ENCODE measurements around the gene ZPBP. TPM values are rescaled to one million over a fixed set of nuclear protein-coding genes. Genes with fewer than 3 reads are reported as not detected.
"Not testable (repeated sequence)": the region's sequence is repeated elsewhere in the genome, so short reads cannot be mapped to it uniquely, and the experiment has no call there.

ZPBP gene
- total and polyA plus RNA-seq, 2 donors (not counting 1 experiment from before 2014, with no cell fraction given): not detected

DNA sequence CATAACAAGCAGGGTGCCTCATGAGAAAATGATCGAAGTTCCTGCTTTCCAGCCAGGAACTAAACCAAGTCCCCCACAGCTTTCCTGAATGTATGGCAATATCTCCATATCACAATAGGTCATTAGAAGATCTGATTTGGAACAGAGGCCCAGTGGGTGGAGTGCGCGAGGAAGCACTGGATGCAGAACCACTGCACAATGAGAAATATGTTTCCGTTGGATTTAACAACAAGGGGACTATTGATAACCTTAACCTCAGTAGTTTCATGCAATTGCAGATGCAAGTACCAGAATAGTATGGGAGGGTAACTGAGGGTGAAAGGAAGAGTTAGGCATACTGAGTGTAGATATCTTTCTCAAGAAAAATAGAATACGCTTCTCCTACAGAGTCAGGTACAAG, 45.3 kb downstream of the ZPBP start:
- Histone ChIP-seq H3K79me2 (ENCODE audit: control insufficient read depth, insufficient read depth, low read length) (no peaks in the 10 kb centered on the region), H3K9ac (ENCODE audit: low read length) (no peak overlapping the region), H4K20me1 (ENCODE audit: control insufficient read depth, insufficient read depth, low read length, poor library complexity, severe bottlenecking) (no peaks in the 10 kb centered on the region), H3K4me2 (replicated peaks; ENCODE audit: low read depth, low read length, poor library complexity, severe bottlenecking) (no peak overlapping the region), H3K36me3 (replicated peaks in 1 of 2; ENCODE audit: control extremely low read depth in 1 of 2, control insufficient read depth in 1 of 2, extremely low read depth in 1 of 2, insufficient read depth in 2 of 2, low read length in 1 of 2) (no peaks in the 10 kb centered on the region), H2AFZ (ENCODE audit: insufficient read depth, low read depth, low read length, poor library complexity, severe bottlenecking) (no peak overlapping the region), H3K4me3 (ENCODE audit: control extremely low read depth in 1 of 5, extremely low read depth in 1 of 5, insufficient read depth in 1 of 5, low read depth in 2 of 5, low read length in 4 of 5) (no peak overlapping the region), H3K27me3 (replicated peaks in 1 of 4; ENCODE audit: control extremely low read depth in 1 of 4, control insufficient read depth in 3 of 4, insufficient read depth in 4 of 4, low read length in 3 of 4) (no peaks in the 10 kb centered on the region), H3K4me1 (ENCODE audit: control insufficient read depth in 2 of 2, insufficient read depth in 2 of 2, low read length in 2 of 2) (no peaks in the 10 kb centered on the region), H3K9me3 (ENCODE audit: control extremely low read depth in 1 of 3, control insufficient read depth in 2 of 3, insufficient read depth in 1 of 3, low read length in 2 of 3) (no peaks in the 10 kb centered on the region), H3K27ac (ENCODE audit: low read length in 2 of 2) (no peak overlapping the region)
- no peak overlapping the region for H3K4me3 Mint-ChIP-seq
- peaks cover 45% of the 10 kb centered on the region for H3K27me3 Mint-ChIP-seq
- ATAC-seq (ENCODE audit: low read depth) (no peak), DNase-seq (no peak)
- ChIA-PET CTCF (no interaction called here), POLR2A (no interaction called here)
- 89% methylated on average over 3 of the region's 5 CpGs for WGBS (ENCODE audit: insufficient coverage)
- H3K4me1 Mint-ChIP-seq: no peaks in the 10 kb centered on the region
- TF ChIP-seq, protein P1, sequence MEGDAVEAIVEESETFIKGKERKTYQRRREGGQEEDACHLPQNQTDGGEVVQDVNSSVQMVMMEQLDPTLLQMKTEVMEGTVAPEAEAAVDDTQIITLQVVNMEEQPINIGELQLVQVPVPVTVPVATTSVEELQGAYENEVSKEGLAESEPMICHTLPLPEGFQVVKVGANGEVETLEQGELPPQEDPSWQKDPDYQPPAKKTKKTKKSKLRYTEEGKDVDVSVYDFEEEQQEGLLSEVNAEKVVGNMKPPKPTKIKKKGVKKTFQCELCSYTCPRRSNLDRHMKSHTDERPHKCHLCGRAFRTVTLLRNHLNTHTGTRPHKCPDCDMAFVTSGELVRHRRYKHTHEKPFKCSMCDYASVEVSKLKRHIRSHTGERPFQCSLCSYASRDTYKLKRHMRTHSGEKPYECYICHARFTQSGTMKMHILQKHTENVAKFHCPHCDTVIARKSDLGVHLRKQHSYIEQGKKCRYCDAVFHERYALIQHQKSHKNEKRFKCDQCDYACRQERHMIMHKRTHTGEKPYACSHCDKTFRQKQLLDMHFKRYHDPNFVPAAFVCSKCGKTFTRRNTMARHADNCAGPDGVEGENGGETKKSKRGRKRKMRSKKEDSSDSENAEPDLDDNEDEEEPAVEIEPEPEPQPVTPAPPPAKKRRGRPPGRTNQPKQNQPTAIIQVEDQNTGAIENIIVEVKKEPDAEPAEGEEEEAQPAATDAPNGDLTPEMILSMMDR (IDR thresholded peaks at IDR 0.05): no peak
- no peak for TF ChIP-seq EZH2 (IDR thresholded peaks at IDR 0.05; ENCODE audit: borderline replicate concordance, insufficient read depth, low read depth, low read length, poor library complexity, severe bottlenecking)
- intact Hi-C loops (cut with micrococcal nuclease): no loop called here
- no peak overlapping the region for H3K27ac Mint-ChIP-seq
- H3K9me3 Mint-ChIP-seq (ENCODE audit: insufficient read depth): peaks cover 5% of the 10 kb centered on the region

DNA sequence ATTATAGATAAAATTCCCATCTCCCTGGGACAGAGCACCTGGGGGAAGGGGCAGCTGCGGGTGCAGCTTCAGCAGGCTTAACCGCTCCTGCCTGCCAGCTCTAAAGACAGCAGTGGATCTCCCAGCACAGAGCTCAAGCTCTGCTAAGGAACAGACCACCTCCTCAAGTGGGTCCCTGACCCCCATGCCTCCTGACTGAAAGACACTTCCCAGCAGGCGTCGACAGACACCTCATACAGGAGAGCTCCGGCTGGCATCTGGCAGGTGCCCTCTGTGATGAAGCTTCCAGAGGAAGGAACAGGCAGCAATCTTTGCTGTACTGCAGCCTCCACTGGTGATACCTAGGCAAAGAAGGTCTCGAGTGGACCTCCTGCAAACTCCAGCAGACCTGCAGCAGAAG, 51.9 kb downstream of the ZPBP start:
- H3K4me1 ChIP-seq (ENCODE audit: control insufficient read depth in 2 of 2, insufficient read depth in 2 of 2, low read length in 2 of 2); ATAC-seq (ENCODE audit: low read depth); H3K79me2 ChIP-seq (ENCODE audit: control insufficient read depth, insufficient read depth, low read length); H3K27ac ChIP-seq (ENCODE audit: low read length in 2 of 2); H3K9me3 ChIP-seq (ENCODE audit: control extremely low read depth in 1 of 3, control insufficient read depth in 2 of 3, insufficient read depth in 1 of 3, low read length in 2 of 3); POLR2A ChIA-PET; H2AFZ ChIP-seq (ENCODE audit: insufficient read depth, low read depth, low read length, poor library complexity, severe bottlenecking); H3K27ac Mint-ChIP-seq; H3K9ac ChIP-seq (ENCODE audit: low read length); H3K4me3 ChIP-seq (ENCODE audit: control extremely low read depth in 1 of 5, extremely low read depth in 1 of 5, insufficient read depth in 1 of 5, low read depth in 2 of 5, low read length in 4 of 5); H3K4me3 Mint-ChIP-seq; H3K27me3 ChIP-seq (replicated peaks in 1 of 4; ENCODE audit: control extremely low read depth in 1 of 4, control insufficient read depth in 3 of 4, insufficient read depth in 4 of 4, low read length in 3 of 4); DNase-seq; H3K4me1 Mint-ChIP-seq; H3K9me3 Mint-ChIP-seq (ENCODE audit: insufficient read depth); CTCF ChIA-PET; H3K4me2 ChIP-seq (replicated peaks; ENCODE audit: low read depth, low read length, poor library complexity, severe bottlenecking); intact Hi-C loops (cut with micrococcal nuclease); H4K20me1 ChIP-seq (ENCODE audit: control insufficient read depth, insufficient read depth, low read length, poor library complexity, severe bottlenecking); H3K36me3 ChIP-seq (replicated peaks in 1 of 2; ENCODE audit: control extremely low read depth in 1 of 2, control insufficient read depth in 1 of 2, extremely low read depth in 1 of 2, insufficient read depth in 2 of 2, low read length in 1 of 2): not testable (repeated sequence)
- WGBS (ENCODE audit: insufficient coverage): 80% methylated on average over 6 of the region's 6 CpGs
- H3K27me3 Mint-ChIP-seq: peaks cover 49% of the 10 kb centered on the region

Data from B cell (primary cell).